CD4-positive, alpha-beta T cell treated with Interleukin-4 for 1 hour (primary cell): ENCODE measurements around the gene PHKG2.

Source experiments
- DNase-seq, 2 donors: peaks; one replicate each; pipeline ENCODE4 v3.0.0-alpha.2; 2020 to 2022

Gene PHKG2

DNA sequence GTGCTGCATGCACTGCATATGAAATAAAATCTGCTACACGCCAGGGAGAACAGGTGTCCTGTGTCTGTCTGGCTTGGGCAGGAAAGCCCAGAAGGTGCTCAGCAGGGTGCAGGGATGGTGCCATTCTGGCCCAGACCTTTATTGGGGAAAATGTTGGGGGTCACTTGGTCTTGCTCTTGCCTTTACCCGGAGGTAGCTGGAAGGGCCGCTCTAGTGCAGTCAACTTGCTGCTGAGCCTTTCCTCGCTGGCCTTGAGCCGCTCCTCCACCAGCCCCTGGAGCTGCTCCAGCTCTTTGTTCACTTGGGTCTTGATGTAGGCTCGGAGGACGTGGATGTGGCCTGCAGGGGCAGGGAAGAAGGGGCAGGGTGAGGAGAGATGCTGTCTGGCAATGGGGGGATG lies 9.1 kb downstream of the PHKG2 start:
- no peak for DNase-seq

DNA sequence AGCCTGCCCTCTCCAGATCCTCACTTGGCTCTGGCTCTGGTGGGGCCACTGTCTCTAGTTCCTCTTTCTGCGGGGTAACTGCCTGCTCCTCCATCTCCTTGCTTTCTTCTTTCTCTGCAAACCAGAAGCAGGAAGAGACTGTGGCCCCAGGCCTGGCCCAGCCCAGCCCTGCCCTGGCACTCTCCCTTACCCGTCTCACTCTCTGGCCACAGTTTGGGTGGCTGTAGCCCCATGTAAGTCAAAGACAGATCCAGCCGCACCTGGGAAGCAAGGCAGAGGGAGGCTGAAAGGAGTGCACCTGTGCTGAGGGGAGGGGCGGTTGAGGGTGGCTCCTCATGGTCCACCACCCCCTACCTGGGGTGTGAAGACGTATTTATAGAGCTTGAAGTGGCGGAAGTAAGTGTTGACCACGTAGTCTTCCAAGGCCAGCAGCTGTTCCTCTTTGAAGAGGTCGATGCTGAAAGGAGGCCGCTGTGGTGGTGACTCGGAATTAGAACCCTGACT lies 10.8 kb downstream of the PHKG2 start:
- DNase-seq: peak in 1 of 2 donors; percentile 44

DNA sequence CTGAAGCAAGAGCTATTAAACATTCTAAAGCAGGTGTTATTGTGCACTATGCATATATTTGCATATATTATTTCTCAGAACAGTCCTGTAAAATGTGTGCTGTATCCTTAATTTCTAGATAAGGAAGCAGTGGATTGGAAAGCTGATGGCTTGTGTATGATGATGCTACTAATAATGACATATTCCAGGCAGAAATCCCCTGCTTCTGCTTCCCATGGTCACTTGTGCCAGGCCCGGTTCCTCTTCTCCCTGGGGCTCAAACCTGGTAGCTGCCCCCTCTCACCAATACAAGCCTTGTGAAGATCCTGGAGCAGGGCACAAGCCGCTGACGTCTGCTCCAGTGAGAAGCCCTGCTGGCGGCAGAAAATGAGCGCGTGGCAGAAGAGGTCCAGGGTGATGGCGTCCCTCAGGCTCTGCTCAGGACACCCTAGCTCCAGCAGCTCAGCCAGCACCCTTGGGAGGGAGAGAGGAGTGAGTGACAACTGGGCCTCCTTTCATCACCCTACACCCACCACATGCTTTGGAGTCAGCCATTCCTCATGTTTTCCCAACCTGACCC lies 11.9 kb downstream of the PHKG2 start:
- DNase-seq: no peak

DNA sequence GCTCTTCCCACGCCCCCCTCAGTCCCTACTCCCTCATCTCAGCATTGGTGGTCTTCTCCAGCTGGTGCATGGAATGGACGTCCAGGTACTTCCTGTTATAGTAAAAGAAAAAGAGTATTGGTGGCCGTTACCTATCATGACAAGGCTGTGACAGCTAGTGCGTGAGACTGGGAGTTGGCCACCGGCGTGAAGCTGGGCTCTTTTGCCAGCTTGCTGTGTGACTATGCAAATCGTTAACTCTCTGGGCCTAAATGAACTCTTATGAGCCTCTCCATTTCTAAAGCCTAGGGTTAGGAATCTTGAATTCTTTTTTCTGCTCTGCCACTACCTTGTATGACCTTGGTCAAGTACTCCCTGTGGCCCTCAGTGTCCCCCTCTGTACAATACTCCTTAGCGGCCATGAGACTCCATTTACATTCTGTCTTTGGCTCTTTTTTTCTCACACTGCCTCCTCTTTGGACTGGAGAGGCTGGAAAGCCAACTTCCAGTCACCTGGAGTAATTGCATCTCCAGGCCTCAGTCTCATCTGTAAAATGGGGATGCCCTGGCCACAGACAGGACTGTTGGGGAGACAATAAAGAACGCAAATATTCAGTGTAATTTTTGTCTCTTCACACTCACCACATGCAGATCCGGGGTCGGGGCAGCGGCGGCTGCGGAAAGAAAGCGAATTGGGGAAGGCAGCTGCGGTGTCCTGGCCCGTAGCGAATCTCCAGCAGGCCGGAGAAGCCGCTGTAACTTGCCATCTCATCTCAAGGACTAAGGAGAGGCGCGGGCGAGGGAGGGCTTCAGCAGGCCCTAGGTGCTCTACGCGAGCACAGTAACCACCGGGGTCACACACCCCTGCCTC lies 12.6 kb downstream of the PHKG2 start:
- DNase-seq: no peak

DNA sequence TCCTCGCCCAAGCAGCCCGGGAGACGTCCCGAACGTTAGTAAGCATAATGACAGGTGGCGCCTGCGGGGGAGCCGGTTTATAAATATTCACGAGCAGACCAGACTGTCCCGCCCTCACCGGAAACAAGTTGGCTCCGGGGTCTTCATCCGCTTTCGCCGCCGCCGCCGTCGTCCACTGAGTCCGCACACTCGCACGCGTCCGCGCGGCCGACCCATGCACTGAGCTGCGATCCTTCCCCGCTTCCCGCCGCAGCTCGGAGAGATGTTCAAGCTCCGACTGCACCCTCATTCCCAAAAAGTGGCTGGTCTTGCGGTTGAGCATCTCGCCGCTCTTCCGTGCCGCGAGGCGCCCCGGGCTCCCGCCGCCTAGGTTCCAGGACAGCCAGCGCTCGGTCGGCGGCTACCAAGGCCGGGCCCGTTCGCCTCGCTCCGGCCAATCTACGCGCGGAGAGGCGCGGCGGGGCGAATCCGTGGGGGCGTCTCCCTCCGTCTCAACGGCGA lies 13.3 kb downstream of the PHKG2 start:
- DNase-seq: peak; percentile 34 to 38

DNA sequence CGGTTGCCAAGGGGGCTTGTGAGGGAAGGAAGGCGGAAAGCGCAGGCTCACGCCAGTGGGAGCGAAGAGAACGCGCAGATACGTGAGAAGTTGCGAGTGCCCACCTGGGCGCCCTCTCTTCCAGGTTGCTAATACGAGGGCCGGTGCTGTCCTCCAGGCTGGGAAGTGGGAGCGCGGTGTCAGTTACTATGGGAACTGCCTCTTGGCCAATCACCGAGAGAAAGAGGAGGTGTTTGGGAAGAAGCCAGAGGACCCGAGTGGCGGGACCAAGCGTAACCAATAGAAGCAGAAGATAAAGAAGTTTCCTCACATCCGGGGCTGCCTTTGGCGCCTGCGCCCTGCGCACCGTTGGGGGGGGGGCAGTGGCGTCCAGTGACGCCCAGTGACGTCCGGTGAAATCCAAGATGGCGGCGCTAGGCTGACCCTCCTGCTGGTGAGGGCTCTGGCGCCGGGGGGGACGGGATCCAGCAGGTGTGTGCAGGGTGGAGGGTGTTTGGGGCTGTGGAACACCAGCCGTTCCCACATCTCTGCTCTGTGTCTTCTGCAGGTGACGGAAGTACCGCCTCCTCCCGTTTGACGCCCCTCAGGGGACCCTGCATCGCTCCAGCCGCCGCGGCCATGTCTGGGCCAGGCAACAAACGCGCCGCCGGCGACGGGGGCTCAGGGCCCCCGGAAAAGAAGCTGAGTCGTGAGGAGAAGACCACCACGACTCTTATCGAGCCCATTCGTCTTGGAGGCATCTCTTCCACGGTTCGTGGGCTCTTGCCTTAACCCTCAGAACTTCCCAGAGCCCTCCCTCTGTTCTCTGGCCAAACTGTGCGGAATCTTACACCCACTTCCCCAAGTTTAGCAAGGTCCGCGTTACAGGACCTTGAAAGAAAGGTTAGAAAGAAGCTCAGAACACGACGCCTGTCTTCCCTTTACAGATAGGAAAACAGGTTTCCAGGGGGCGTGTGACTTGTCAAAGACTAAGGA lies 14.0 kb downstream of the PHKG2 start, which contains the start of the genes CFAP119 and RNF40:
Gene CFAP119 (minus strand): TSS at position 135 of the 975 bp plus-strand sequence. CDS start 314 bp downstream, outside the sequence.
Gene RNF40 (plus strand): TSS at position 395 of the 975 bp plus-strand sequence. CDS start 224 bp downstream, at position 619.
- peak; percentile 94 for DNase-seq

DNA sequence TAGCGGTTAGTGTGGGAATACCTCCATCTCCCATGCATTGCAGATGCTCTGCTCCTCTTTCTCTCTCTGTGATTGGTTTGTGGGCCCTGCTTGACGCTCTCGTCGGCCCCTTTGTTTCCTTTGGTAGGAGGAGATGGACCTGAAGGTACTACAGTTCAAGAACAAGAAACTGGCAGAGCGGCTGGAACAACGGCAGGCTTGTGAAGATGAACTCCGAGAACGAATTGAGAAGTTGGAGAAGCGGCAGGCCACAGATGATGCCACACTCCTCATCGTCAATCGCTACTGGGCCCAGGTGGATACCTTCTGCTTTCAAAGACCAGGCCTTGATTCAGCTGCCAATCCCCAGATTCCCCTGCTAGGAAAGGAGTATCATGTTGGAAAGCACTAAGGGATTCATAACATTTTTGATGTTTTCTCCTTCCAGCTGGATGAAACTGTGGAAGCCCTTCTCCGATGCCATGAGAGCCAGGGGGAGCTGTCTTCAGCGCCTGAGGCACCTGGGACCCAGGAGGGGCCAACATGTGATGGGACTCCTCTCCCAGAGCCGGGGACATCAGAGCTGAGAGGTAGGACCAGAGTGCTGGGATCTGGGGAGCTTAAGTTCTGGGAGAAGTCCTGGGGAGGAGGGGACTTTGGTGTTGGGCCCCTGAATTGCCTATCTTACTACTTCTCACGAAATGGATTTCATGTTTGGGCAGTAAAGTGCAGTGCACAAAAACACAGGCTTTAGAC lies 14.9 kb downstream of the PHKG2 start:
- no peak for DNase-seq

DNA sequence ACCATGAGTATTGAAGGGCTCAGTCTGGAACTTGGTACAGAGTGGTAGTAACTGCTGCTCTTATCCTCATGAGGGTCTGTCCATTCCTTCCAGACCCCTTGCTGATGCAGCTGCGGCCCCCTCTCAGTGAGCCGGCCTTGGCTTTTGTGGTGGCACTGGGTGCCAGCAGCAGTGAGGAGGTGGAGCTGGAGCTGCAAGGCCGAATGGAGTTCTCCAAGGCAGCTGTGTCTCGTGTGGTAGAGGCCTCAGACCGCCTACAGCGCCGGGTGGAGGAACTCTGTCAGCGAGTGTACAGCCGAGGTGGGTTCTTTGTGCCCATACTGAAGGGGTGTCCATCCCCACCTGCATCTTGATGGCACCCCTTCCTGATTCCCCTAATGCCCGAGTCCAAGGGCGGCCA lies 15.9 kb downstream of the PHKG2 start:
- DNase-seq: no peak

DNA sequence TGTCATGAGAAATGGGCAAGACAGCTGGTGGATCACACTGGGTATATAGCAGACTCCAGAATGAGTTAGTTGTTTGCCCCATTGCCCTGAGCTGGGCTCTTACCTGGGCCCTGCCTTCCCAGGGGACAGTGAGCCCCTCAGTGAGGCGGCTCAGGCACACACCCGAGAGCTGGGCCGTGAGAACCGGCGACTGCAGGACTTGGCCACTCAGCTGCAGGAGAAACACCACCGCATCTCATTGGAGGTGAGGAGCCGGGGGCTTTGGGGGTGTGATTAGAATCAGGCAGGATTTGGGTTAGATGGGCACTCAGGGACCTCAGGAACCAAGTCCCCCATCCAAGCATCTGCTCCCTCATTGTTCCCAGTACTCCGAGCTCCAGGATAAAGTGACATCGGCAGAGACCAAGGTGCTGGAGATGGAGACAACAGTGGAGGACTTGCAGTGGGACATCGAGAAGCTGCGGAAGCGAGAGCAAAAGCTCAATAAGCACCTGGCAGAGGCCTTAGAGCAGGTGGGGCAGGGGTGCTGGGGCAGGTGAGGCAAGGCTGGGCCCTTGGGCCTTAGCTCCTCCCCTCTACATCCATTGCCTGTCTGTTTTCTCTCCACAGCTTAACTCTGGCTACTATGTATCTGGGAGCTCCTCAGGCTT lies 16.7 kb downstream of the PHKG2 start:
- no peak for DNase-seq

DNA sequence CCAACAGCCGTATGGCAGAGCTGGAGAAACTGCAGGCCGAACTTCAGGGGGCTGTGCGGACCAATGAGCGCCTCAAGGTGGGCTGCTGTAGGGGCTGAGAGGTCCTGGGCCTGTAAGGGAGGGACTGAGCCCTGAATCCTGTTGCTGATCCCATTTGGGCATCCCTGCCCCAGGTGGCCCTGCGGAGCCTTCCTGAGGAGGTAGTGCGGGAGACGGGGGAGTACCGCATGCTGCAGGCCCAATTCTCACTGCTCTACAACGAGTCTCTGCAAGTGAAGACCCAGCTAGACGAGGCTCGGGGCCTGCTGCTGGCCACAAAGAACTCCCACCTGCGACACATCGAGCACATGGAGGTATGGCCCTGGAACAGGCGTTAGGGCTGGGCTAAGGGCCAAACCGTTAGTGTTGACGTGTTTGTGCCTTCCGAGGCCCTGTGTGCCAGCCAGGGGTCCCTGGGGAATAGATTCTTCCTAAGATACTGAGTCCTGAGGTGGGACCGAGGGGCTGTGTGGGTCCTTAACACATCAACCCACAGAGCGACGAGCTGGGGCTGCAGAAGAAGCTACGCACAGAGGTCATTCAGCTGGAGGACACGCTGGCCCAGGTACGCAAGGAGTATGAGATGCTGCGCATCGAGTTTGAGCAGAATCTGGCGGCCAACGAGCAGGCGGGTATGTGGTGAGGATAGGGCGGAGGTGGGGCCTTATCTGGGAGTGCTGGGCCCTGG lies 18.1 kb downstream of the PHKG2 start:
- no peak for DNase-seq

DNA sequence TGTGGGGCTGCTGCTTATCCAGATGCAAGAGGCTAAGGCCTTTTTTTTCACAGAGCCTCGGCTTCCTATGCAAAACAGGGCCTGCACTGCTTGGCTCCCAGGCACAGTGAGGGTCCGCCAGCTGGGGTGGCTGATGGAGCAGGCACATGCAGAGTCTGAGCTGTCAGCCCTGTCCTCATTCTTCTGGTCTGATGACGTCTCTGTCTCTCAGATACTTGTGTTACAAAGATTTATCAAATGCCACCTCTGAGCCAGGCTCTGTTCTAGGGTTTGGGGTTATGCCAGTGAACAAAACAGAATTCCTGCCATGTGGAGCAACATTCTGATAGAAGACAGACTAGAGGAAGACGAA lies 18.7 kb downstream of the PHKG2 start:
- DNase-seq: no peak

DNA sequence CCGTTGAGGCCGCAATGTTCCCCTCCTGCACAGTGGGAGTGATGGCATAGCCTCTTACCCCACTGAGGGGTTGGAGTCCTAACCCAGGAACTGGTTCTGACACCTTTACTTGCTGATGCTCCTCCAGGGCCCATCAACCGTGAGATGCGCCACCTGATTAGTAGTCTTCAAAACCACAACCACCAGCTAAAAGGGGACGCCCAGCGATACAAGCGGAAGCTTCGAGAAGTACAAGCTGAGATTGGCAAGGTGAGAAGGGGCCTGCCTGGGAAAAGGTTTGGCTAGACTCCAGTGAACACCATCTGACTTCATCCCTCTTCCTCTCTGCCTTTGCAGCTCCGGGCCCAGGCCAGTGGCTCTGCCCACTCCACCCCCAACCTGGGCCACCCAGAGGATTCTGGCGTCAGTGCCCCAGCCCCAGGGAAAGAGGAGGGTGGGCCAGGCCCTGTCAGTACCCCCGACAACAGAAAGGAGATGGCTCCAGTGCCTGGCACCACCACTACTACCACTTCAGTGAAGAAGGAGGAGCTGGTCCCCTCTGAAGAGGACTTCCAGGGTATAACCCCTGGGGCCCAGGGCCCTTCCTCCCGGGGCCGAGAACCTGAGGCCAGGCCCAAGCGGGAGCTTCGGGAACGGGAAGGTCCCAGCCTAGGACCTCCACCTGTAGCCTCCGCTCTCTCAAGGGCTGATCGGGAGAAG lies 19.7 kb downstream of the PHKG2 start:
- DNase-seq: peak; percentile 58 to 61

DNA sequence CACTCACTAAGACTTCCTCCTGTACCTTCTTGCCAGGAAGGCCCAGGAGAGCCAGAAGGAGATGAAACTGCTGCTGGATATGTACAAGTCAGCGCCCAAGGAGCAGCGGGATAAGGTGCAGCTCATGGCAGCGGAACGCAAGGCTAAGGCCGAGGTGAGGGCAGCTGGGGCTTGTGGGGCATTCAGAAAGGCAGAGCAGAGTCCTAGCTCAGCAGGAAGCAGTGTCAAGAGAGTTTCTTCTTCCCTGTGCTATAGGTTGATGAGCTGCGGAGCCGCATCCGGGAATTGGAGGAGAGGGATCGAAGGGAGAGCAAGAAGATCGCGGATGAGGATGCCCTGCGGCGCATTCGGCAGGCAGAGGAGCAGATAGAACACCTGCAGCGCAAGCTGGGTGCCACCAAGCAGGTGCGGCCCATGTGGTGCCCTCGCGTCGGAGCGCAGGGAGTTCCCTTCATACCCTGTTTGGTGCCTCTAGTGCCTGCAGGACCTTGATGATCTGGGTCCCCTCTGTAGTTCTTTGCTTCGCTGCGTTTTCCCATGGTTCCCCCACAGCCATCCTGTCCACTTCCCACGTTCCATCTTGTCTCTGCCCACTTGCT lies 20.5 kb downstream of the PHKG2 start:
- no peak for DNase-seq

DNA sequence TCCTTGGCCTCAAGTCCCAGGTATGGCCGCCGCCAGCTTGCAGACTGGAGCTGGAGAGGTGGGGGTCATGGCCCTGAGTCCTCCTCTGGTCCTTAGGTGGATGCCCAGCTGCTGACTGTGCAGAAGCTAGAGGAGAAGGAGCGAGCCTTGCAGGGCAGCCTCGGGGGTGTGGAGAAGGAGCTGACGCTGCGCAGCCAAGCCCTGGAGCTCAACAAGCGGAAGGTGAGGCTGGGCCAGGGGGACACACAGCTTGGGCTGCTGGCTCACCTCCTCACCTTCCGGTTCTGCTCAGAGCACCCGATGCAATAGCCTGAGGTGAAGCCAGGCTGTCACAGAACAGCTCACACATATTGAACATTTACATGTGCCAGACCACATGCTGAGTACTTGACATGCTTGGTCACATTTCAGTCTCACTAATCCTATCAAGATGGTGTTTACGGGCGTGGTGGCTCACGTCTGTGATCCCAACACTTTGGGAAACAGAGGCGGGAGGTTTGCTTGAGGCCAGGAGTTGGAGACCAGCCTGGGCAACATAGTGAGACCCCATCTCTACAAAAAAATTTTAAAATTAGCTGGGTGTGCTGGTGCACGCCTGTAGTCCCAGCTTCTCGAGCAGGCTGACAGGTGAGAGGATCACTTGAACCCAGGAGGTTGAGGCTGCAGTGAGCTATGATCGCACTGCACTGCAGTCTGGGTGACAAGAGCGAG lies 21.3 kb downstream of the PHKG2 start:
- no peak for DNase-seq

DNA sequence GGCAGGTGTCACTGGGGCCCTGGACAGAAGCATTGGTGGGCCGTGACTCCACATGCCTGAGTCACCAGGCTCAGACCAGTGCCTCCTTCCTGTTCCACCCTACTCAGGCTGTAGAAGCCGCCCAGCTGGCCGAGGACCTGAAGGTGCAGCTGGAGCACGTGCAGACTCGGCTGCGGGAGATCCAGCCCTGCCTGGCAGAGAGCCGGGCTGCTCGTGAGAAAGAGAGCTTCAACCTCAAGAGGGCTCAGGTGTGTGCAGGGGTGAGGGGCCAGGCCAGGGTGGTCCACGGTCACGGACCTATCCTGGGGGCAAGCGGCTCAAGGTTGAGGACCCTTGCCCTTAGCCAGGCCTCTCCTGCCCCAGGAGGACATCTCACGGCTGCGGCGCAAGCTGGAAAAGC lies 23.5 kb downstream of the PHKG2 start:
- DNase-seq: no peak

DNA sequence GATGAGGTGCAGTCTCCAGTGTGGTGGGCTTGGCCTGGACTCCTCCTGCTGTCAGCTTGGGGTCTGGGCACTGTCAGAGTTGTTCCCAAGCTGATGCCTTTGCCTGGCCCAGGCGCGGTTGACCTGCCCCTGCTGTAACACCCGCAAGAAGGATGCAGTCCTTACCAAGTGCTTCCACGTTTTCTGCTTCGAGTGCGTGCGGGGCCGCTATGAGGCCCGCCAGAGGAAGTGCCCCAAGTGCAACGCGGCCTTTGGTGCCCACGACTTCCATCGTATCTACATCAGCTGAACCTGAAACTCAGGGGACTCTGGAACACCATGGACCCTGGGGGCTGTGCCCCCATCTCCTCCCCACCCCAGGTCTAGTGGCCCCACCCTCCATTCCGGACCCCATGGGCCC lies 25.6 kb downstream of the PHKG2 start:
- no peak for DNase-seq

DNA sequence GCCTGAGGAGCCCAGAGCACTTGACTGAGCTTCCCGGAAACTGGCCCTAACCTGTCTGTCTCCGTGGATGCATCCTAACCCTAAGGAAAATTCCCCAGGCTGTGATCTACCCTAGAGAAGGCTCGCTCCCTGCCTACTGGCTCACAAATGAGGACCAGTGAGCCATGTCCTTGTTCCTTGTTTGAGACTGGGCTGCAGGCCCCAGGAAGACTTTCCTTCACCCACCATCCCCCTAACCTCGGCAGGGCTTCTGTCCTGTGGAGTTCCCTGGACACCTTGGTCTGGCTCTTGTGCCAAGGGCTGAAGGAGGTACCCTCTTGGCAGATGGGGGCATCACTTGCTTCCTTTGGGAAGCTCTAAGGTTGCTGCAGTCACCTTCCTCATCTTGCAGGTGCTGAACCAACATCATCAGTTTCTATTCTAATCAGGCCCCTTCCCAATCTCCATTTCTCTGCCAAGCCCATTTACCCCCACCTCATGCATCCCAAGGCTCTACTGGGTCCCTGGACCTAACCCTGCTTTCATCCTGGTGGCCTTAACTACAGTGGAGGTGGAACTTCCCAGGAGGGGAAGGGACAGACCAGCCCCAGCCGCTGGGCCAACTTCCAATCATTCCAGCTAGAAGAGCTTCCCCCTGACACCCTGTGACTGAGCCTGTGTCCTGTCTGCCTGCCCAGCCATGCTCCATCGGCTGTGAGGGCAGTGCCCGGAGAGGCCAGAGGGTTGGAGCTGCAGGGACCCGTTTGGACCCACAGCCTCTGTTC lies 26.3 kb downstream of the PHKG2 start:
- no peak for DNase-seq

DNA sequence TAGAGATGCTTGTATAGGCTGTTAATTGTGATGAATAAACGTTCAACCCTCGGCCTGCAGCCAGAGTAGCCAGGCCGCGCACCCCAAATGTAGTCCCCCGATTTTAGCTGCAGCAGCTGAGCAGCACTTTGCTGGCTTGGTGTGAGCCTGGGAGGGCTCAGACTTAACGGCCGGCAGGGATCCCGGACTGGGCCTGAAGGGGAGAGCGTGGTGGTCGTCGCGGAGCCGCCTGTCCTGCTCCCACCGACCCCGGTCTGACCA lies 26.8 kb downstream of the PHKG2 start:
- no peak for DNase-seq
